HL-60 (cell line): Measurements from ENCODE around the gene FCRL3.
A peak's percentile ranks its signal among the peaks of the same experiment; 100 is the strongest.

Experiments used
- DNase-seq, 2 experiments: peaks; one replicate each; pipeline ENCODE4 v3.0.0-alpha.2; 2010 to 2020; ENCODE audit warnings: low read depth in 1 of 2, low spot score in 1 of 2
- H3K27ac ChIP-seq: fragments of 250-450 bp; sonication (Bioruptor Pico); replicated peaks from 2 replicates; pipeline ENCODE4 v1.5.1; 2020; ENCODE audit warnings: mild to moderate bottlenecking, moderate library complexity
- H3K27me3 ChIP-seq: fragments of 250-450 bp; sonication (Bioruptor Pico); 2 replicates; pipeline ENCODE4 v1.5.1; 2021; ENCODE audit warnings: mild to moderate bottlenecking, moderate library complexity; ENCODE audit not compliant: insufficient read depth, poor library complexity, severe bottlenecking
- H3K4me3 ChIP-seq: replicated peaks from 2 replicates; pipeline ENCODE4 v1.5.1; 2011; ENCODE audit warnings: mild to moderate bottlenecking, control low read depth, low read length; ENCODE audit not compliant: insufficient read depth
- GABPA ChIP-seq: IDR thresholded peaks from 2 replicates; pipeline ENCODE4 v1.6.1; 2012; ENCODE audit warnings: low read depth
- POLR2AphosphoS5 ChIP-seq: IDR thresholded peaks from 2 replicates; pipeline ENCODE4 v1.6.1; 2012; ENCODE audit warnings: low read depth
- SPI1 ChIP-seq: IDR thresholded peaks from 2 replicates; pipeline ENCODE4 v1.6.1; 2012; ENCODE audit warnings: low read depth, mild to moderate bottlenecking, borderline replicate concordance
- TF ChIP-seq, protein P1 (sequence below): IDR thresholded peaks from one replicate; pipeline ENCODE4 v1.5.1; 2011; ENCODE audit warnings: low read length, control low read depth, inconsistent platforms; ENCODE audit not compliant: insufficient read depth
- TF ChIP-seq, protein P2 (sequence below): IDR thresholded peaks from 2 replicates; pipeline ENCODE4 v1.6.1; 2012; ENCODE audit warnings: low read depth; ENCODE audit not compliant: insufficient replicate concordance

Gene FCRL3

GRCh38 chr1:157711802-157712201, 11.2 kb upstream of the FCRL3 start:
- TF ChIP-seq, protein P1, sequence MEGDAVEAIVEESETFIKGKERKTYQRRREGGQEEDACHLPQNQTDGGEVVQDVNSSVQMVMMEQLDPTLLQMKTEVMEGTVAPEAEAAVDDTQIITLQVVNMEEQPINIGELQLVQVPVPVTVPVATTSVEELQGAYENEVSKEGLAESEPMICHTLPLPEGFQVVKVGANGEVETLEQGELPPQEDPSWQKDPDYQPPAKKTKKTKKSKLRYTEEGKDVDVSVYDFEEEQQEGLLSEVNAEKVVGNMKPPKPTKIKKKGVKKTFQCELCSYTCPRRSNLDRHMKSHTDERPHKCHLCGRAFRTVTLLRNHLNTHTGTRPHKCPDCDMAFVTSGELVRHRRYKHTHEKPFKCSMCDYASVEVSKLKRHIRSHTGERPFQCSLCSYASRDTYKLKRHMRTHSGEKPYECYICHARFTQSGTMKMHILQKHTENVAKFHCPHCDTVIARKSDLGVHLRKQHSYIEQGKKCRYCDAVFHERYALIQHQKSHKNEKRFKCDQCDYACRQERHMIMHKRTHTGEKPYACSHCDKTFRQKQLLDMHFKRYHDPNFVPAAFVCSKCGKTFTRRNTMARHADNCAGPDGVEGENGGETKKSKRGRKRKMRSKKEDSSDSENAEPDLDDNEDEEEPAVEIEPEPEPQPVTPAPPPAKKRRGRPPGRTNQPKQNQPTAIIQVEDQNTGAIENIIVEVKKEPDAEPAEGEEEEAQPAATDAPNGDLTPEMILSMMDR, result no peak
- TF ChIP-seq SPI1 (no peak), GABPA (no peak), POLR2AphosphoS5 (no peak)
- TF ChIP-seq, protein P2, sequence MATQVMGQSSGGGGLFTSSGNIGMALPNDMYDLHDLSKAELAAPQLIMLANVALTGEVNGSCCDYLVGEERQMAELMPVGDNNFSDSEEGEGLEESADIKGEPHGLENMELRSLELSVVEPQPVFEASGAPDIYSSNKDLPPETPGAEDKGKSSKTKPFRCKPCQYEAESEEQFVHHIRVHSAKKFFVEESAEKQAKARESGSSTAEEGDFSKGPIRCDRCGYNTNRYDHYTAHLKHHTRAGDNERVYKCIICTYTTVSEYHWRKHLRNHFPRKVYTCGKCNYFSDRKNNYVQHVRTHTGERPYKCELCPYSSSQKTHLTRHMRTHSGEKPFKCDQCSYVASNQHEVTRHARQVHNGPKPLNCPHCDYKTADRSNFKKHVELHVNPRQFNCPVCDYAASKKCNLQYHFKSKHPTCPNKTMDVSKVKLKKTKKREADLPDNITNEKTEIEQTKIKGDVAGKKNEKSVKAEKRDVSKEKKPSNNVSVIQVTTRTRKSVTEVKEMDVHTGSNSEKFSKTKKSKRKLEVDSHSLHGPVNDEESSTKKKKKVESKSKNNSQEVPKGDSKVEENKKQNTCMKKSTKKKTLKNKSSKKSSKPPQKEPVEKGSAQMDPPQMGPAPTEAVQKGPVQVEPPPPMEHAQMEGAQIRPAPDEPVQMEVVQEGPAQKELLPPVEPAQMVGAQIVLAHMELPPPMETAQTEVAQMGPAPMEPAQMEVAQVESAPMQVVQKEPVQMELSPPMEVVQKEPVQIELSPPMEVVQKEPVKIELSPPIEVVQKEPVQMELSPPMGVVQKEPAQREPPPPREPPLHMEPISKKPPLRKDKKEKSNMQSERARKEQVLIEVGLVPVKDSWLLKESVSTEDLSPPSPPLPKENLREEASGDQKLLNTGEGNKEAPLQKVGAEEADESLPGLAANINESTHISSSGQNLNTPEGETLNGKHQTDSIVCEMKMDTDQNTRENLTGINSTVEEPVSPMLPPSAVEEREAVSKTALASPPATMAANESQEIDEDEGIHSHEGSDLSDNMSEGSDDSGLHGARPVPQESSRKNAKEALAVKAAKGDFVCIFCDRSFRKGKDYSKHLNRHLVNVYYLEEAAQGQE, result no peak
- no peak overlapping the region for H3K27ac ChIP-seq
- H3K27me3 ChIP-seq, result no peaks in the 10 kb centered on the region
- DNase-seq, result no peak
- no peak overlapping the region for H3K4me3 ChIP-seq

- Histone ChIP-seq H3K27me3 (no peaks in the 10 kb centered on the region), H3K27ac (no peak overlapping the region), H3K4me3 (no peak overlapping the region)
- DNase-seq, result no peak
- TF ChIP-seq POLR2AphosphoS5, result no peak
- TF ChIP-seq, protein P2, result no peak
- peak; percentile 64 for TF ChIP-seq SPI1
These were observed 4.3 kb upstream of the FCRL3 start for GRCh38 chr1:157704878-157705277.

DNA sequence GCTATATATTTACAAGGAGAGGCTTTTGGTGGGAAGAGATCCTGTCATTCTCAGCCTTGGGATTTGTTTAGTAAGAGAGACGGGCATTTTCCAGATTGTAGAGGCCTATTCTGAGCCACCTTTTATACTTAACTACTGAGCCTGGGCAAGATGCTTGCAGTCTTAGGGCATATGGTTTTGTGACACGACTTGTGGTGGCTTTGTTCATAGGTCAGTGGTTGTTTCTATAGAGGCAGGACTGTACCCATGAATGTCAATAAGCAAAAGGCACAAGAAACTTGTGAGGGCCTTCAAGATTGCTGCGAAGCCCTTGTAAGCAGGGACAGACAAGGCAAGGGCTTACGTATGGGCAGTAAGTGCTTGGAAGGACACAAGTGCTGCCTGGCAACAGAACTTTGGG, 3.4 kb upstream of the FCRL3 start:
- H3K27ac ChIP-seq, result no peak overlapping the region
- DNase-seq, result no peak
- TF ChIP-seq POLR2AphosphoS5 (no peak), SPI1 (no peak), GABPA (no peak)
- TF ChIP-seq, protein P1, result no peak
- TF ChIP-seq, protein P2, result no peak
- H3K27me3 ChIP-seq, result no peaks in the 10 kb centered on the region
- no peak overlapping the region for H3K4me3 ChIP-seq

DNA sequence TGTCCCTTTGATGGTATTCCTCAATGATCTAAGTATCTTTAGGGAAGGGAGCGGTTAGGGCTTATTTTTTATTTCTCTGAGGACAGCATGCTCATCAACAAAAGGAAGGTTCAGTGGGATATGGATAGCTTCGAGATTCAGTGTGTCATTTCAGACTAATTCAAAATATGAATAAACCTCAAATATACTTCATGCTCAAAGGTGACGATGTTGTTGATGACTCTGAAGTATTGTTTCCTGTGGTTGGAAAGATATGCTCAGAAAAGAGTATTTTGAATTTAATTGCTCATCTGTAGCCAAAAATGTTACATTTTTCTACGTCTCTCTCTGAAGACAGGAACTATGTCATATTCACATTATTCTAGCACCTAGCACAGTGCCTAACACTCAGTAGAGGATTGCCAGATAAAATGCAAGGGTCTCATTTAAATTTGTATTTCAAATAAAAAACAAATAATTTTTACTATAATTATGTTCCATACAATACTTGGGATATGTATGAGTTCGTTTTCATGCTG, 1.8 kb upstream of the FCRL3 start:
- TF ChIP-seq, protein P1, result no peak
- no peak for TF ChIP-seq GABPA
- TF ChIP-seq SPI1, result no peak
- no peak for TF ChIP-seq POLR2AphosphoS5
- TF ChIP-seq, protein P2, result no peak
- no peaks in the 10 kb centered on the region for H3K27me3 ChIP-seq
- no peak for DNase-seq
- H3K4me3 ChIP-seq, result no peak overlapping the region
- H3K27ac ChIP-seq, result no peak overlapping the region
